HG03025 (cell line): Measurements from ENCODE around the gene FAM217A.
"Not testable (repeated sequence)": the region's sequence is repeated elsewhere in the genome, so short reads cannot be mapped to it uniquely, and the experiment has no call there.

Experiments
- ATAC-seq: cut with Tn5 transposase; IDR thresholded peaks from one replicate; pipeline ENCODE4 v1.9.1; 2021; ENCODE audit warnings: mild to moderate bottlenecking, moderate library complexity; ENCODE audit not compliant: unreplicated experiment, low FRiP score

The FAM217A gene

GRCh38 chr6:4078691-4079471 is at the start of gene FAM217A:
FAM217A (minus strand) TSS chr6:4079137; CDS start chr6:4077414, 1,723 bp downstream.
- ATAC-seq: no peak

- no peak for ATAC-seq
Observed at GRCh38 chr6:4128072-4128471, 49.1 kb upstream of the FAM217A start.

- no peak for ATAC-seq
Observed at GRCh38 chr6:4125933-4126864, 47.3 kb upstream of the FAM217A start.

GRCh38 chr6:4125500-4125899 is 46.6 kb upstream of the FAM217A start:
- ATAC-seq: no peak

GRCh38 chr6:4124351-4124750 is 45.4 kb upstream of the FAM217A start:
- ATAC-seq: no peak

GRCh38 chr6:4115741-4116140 is 36.8 kb upstream of the FAM217A start:
- ATAC-seq: no peak

- no peak for ATAC-seq
Observed at GRCh38 chr6:4114123-4114522, 35.2 kb upstream of the FAM217A start.

GRCh38 chr6:4113649-4114048 is 34.7 kb upstream of the FAM217A start:
- no peak for ATAC-seq

- no peak for ATAC-seq
Observed at GRCh38 chr6:4112366-4112765, 33.4 kb upstream of the FAM217A start.

GRCh38 chr6:4109363-4109815 is 30.5 kb upstream of the FAM217A start:
- ATAC-seq: not testable (repeated sequence)

- ATAC-seq: no peak
Observed at GRCh38 chr6:4108561-4109093, 29.7 kb upstream of the FAM217A start.

GRCh38 chr6:4107873-4108272 is 28.9 kb upstream of the FAM217A start:
- no peak for ATAC-seq

GRCh38 chr6:4105980-4106536 is 27.1 kb upstream of the FAM217A start:
- no peak for ATAC-seq

GRCh38 chr6:4103929-4104328 is 25.0 kb upstream of the FAM217A start:
- ATAC-seq: no peak

- ATAC-seq: no peak
Observed at GRCh38 chr6:4102687-4103244, 23.8 kb upstream of the FAM217A start.

- ATAC-seq: no peak
Observed at GRCh38 chr6:4101298-4101697, 22.4 kb upstream of the FAM217A start.

GRCh38 chr6:4100655-4101054 is 21.7 kb upstream of the FAM217A start:
- ATAC-seq: no peak

- no peak for ATAC-seq
Observed at GRCh38 chr6:4093288-4093687, 14.4 kb upstream of the FAM217A start.

GRCh38 chr6:4091941-4092340 is 13.0 kb upstream of the FAM217A start:
- no peak for ATAC-seq

GRCh38 chr6:4090043-4090442 is 11.1 kb upstream of the FAM217A start:
- not testable (repeated sequence) for ATAC-seq
